Stimulated activated CD4-positive, alpha-beta T cell treated with anti-CD3 and anti-CD28 coated beads, Interleukin-2, amount 100 ng/mL, for 48 hours (primary cell): ENCODE data around the gene IL1R2.

Experiments used
- DNase-seq, 2 donors: peaks; one replicate each; pipeline ENCODE4 v3.0.0-alpha.2; 2020

IL1R2 gene

GRCh38 chr2:102024410-102024809, 32.6 kb downstream of the IL1R2 start:
- no peak for DNase-seq

- DNase-seq = no peak
Observed at GRCh38 chr2:102025016-102025501, 33.3 kb downstream of the IL1R2 start.

- DNase-seq = no peak
Observed at GRCh38 chr2:102025583-102026267, 34.0 kb downstream of the IL1R2 start.

GRCh38 chr2:102027036-102027980, 35.5 kb downstream of the IL1R2 start:
- no peak for DNase-seq

GRCh38 chr2:102028470-102028869, 36.7 kb downstream of the IL1R2 start:
- DNase-seq = no peak

GRCh38 chr2:102029405-102029804, 37.6 kb downstream of the IL1R2 start:
- no peak for DNase-seq

- DNase-seq = no peak
Observed at GRCh38 chr2:102029952-102030351, 38.2 kb downstream of the IL1R2 start.

GRCh38 chr2:102030502-102030854, 38.7 kb downstream of the IL1R2 start:
- no peak for DNase-seq

GRCh38 chr2:102030855-102031527, 39.2 kb downstream of the IL1R2 start:
- DNase-seq = no peak

- DNase-seq = no peak
Observed at GRCh38 chr2:102032368-102033030, 40.7 kb downstream of the IL1R2 start.

GRCh38 chr2:102033031-102033749, 41.4 kb downstream of the IL1R2 start:
- peak in 1 of 2 donors; percentile 17 for DNase-seq

GRCh38 chr2:102033750-102034682, 42.3 kb downstream of the IL1R2 start:
- no peak for DNase-seq

- no peak for DNase-seq
Observed at GRCh38 chr2:102034683-102035548, 43.2 kb downstream of the IL1R2 start.

GRCh38 chr2:102037681-102038080, 45.9 kb downstream of the IL1R2 start:
- DNase-seq = no peak

- DNase-seq = no peak
Observed at GRCh38 chr2:102040229-102040628, 48.5 kb downstream of the IL1R2 start.

- no peak for DNase-seq
Observed at GRCh38 chr2:102041351-102041750, 49.6 kb downstream of the IL1R2 start.

GRCh38 chr2:102042196-102043081, 50.7 kb downstream of the IL1R2 start:
- no peak for DNase-seq

- DNase-seq = no peak
Observed at GRCh38 chr2:102043560-102043959, 51.8 kb downstream of the IL1R2 start.
